ENCODE data around the gene ZNF541. TPM values are rescaled to one million over a fixed set of nuclear protein-coding genes. Genes with fewer than 3 reads are reported as not detected.

Gene ZNF541
- polyA plus RNA-seq, 3 donors: not detected

DNA sequence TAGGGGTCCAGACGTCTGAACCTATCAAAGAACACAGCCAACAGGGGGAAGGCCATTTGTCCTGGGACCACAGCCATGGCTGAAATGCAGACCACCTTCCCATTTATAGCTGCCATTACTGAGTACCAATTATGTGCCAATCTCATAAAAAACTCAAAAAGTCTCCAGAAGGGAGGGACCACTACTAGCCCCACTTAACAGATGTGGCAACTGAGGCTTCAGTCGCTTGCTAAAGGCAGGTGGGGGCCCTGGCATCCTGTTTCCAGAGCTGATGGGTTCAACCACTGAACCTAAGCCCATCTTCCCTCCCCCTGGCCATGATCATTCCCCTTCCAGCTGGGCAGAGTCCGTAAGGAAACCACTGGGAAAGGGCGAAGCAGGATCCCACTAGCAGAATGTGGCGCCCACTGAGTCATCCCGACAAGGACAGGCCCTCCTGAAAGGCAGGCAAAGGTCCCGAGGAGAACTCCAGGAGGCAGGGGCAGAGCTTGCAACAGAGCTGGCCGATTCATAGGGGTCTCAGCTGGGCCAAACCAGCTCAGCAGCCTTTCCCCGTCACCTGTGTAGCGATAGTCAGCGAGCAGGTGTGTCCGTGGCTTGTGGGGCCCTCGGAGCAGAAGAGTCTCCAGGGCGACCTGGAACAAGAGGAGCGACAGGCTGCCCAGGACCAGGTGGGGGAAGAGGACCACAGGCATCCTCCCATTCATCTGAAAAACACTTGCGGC is 43.8 kb downstream of the ZNF541 start:
- TF ChIP-seq, protein P1, sequence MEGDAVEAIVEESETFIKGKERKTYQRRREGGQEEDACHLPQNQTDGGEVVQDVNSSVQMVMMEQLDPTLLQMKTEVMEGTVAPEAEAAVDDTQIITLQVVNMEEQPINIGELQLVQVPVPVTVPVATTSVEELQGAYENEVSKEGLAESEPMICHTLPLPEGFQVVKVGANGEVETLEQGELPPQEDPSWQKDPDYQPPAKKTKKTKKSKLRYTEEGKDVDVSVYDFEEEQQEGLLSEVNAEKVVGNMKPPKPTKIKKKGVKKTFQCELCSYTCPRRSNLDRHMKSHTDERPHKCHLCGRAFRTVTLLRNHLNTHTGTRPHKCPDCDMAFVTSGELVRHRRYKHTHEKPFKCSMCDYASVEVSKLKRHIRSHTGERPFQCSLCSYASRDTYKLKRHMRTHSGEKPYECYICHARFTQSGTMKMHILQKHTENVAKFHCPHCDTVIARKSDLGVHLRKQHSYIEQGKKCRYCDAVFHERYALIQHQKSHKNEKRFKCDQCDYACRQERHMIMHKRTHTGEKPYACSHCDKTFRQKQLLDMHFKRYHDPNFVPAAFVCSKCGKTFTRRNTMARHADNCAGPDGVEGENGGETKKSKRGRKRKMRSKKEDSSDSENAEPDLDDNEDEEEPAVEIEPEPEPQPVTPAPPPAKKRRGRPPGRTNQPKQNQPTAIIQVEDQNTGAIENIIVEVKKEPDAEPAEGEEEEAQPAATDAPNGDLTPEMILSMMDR (IDR thresholded peaks at IDR 0.05): no peak

DNA sequence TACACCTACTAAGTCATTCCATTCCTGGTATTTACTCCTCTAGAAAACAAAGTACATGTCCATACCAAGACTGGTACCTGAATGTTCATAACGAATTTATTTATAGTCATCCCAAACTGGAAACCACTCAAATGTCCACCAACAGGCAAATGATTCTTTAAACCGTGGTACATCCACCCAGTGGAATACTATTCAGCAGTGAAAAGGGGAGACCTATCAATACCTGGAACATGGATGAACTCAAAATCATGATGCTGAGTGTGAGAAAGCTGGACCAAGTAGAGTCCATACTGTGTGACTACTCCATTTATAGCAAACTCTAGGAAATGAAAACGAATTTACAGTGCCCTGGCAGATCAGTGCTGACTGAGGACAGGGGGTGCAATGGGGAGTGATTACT is 46.1 kb downstream of the ZNF541 start:
- Mint-ChIP-seq H3K36me3 (no peaks in the 10 kb centered on the region), H3K9me3 (no peaks in the 10 kb centered on the region), H3K27me3 (ENCODE audit: low read depth in 3 of 3) (peaks cover 11 to 27% (median 20%) of the 10 kb centered on the region in 3 donors), H3K4me1 (peaks cover 4% of the 10 kb centered on the region), H3K27ac (no peak overlapping the region), H3K4me3 (no peak overlapping the region)
- H3K9ac ChIP-seq (ENCODE audit: insufficient read depth, low read length, poor library complexity, severe bottlenecking): no peak overlapping the region
- no peaks in the 10 kb centered on the region for H3K79me2 ChIP-seq (ENCODE audit: insufficient read depth, low read length)
- no peaks in the 10 kb centered on the region for H4K20me1 ChIP-seq (ENCODE audit: insufficient read depth, low read length)
- intact Hi-C loops (cut with micrococcal nuclease): no loop called here
- no peaks in the 10 kb centered on the region for H3K9me3 ChIP-seq (replicated peaks in 1 of 2; ENCODE audit: control insufficient read depth in 1 of 2, insufficient read depth in 1 of 2, low read length in 2 of 2)
- TF ChIP-seq, protein P1 (IDR thresholded peaks at IDR 0.05): no peak
- DNase-seq: no peak
- peaks cover 3 to 5% of the 10 kb centered on the region in 2 donors for H3K4me1 ChIP-seq (ENCODE audit: control insufficient read depth in 1 of 2, insufficient read depth in 2 of 2, low read length in 2 of 2)
- H2AFZ ChIP-seq (ENCODE audit: insufficient read depth, low read depth, low read length, poor library complexity, severe bottlenecking): no peak overlapping the region
- H3K4me2 ChIP-seq (replicated peaks; ENCODE audit: extremely low read depth, low read length, poor library complexity, severe bottlenecking): no peak overlapping the region
- H3K36me3 ChIP-seq (replicated peaks in 1 of 2; ENCODE audit: control insufficient read depth in 1 of 2, insufficient read depth in 2 of 2, low read length in 2 of 2): no peaks in the 10 kb centered on the region
- H3K4me3 ChIP-seq (replicated peaks in 1 of 3; ENCODE audit: low read depth in 2 of 3, low read length in 3 of 3): no peak overlapping the region
- H3K27ac ChIP-seq (ENCODE audit: low read depth in 1 of 2, low read length in 2 of 2): no peak overlapping the region
- H3K27me3 ChIP-seq (ENCODE audit: control insufficient read depth in 2 of 2, insufficient read depth in 2 of 2, low read length in 2 of 2): peaks cover 0 to 1% of the 10 kb centered on the region in 2 donors
- WGBS (ENCODE audit: insufficient coverage): no CpG with 5 or more reads among the region's 3 CpGs

More for the DNA sequence above, 43.8 kb downstream of the ZNF541 start:
- no peak for DNase-seq
- H3K36me3 Mint-ChIP-seq: no peaks in the 10 kb centered on the region
- Histone ChIP-seq H4K20me1 (ENCODE audit: insufficient read depth, low read length) (no peaks in the 10 kb centered on the region), H3K4me2 (replicated peaks; ENCODE audit: extremely low read depth, low read length, poor library complexity, severe bottlenecking) (no peak overlapping the region), H3K27me3 (ENCODE audit: control insufficient read depth in 2 of 2, insufficient read depth in 2 of 2, low read length in 2 of 2) (no peaks in the 10 kb centered on the region), H3K4me1 (ENCODE audit: control insufficient read depth in 1 of 2, insufficient read depth in 2 of 2, low read length in 2 of 2) (no peaks in the 10 kb centered on the region), H3K36me3 (replicated peaks in 1 of 2; ENCODE audit: control insufficient read depth in 1 of 2, insufficient read depth in 2 of 2, low read length in 2 of 2) (no peaks in the 10 kb centered on the region), H3K9me3 (replicated peaks in 1 of 2; ENCODE audit: control insufficient read depth in 1 of 2, insufficient read depth in 1 of 2, low read length in 2 of 2) (no peaks in the 10 kb centered on the region), H3K9ac (ENCODE audit: insufficient read depth, low read length, poor library complexity, severe bottlenecking) (no peak overlapping the region), H2AFZ (ENCODE audit: insufficient read depth, low read depth, low read length, poor library complexity, severe bottlenecking) (no peak overlapping the region), H3K79me2 (ENCODE audit: insufficient read depth, low read length) (no peaks in the 10 kb centered on the region), H3K4me3 (replicated peaks in 1 of 3; ENCODE audit: low read depth in 2 of 3, low read length in 3 of 3) (no peak overlapping the region), H3K27ac (ENCODE audit: low read depth in 1 of 2, low read length in 2 of 2) (no peak overlapping the region)
- no peaks in the 10 kb centered on the region for H3K9me3 Mint-ChIP-seq
- H3K4me3 Mint-ChIP-seq: no peak overlapping the region
- no peak overlapping the region for H3K27ac Mint-ChIP-seq
- intact Hi-C loops (cut with micrococcal nuclease): no loop called here
- no peaks in the 10 kb centered on the region for H3K4me1 Mint-ChIP-seq
- H3K27me3 Mint-ChIP-seq (ENCODE audit: low read depth in 3 of 3): peaks cover 4 to 17% (median 13%) of the 10 kb centered on the region in 3 donors
- WGBS (ENCODE audit: insufficient coverage): 91% methylated on average over 14 of the region's 16 CpGs

All from CD14-positive monocyte (primary cell).